GM23338 (cell line): ENCODE measurements around the gene ZNF823. TPM values are rescaled to one million over a fixed set of nuclear protein-coding genes. Genes with fewer than 3 reads are reported as not detected.

ENCODE experiments used
- ATAC-seq: fragments of 200-7000 bp; cut with Tn5 transposase; 3 replicates; pipeline ENCODE4 v1.9.1; 2020
- DNase-seq: peaks from one replicate; pipeline ENCODE4 v3.0.0-alpha.2; 2015; ENCODE audit warnings: low spot score
- H2AFZ ChIP-seq: fragments of 200-600 bp; sonication (generic); 2 replicates; pipeline ENCODE4 v1.8.0; 2016; ENCODE audit warnings: antibody characterized with exemption, mild to moderate bottlenecking, moderate library complexity
- H3F3A ChIP-seq: fragments of 200-600 bp; sonication (generic); replicated peaks from 2 replicates; pipeline ENCODE4 v1.8.0; 2017; ENCODE audit warnings: antibody characterized with exemption, mixed run types, low read depth
- H3K27ac ChIP-seq: fragments of 200-600 bp; sonication (generic); 2 replicates; pipeline ENCODE4 v1.6.1; 2016; ENCODE audit warnings: low read depth
- H3K27me3 ChIP-seq: fragments of 200-600 bp; sonication (generic); 2 replicates; pipeline ENCODE4 v1.8.0; 2016; ENCODE audit warnings: mild to moderate bottlenecking, mixed run types, moderate library complexity; ENCODE audit not compliant: insufficient read depth
- H3K36me3 ChIP-seq: fragments of 200-600 bp; sonication (generic); 2 replicates; pipeline ENCODE4 v1.8.0; 2016; ENCODE audit warnings: mild to moderate bottlenecking; ENCODE audit not compliant: insufficient read depth
- H3K4me1 ChIP-seq: fragments of 200-600 bp; sonication (generic); 2 replicates; pipeline ENCODE4 v1.8.0; 2016; ENCODE audit warnings: mild to moderate bottlenecking, moderate library complexity; ENCODE audit not compliant: insufficient read depth
- H3K4me2 ChIP-seq: fragments of 200-600 bp; sonication (generic); 2 replicates; pipeline ENCODE4 v1.7.1; 2017; ENCODE audit warnings: mixed run types
- H3K4me3 ChIP-seq: fragments of 200-600 bp; sonication (generic); 2 replicates; pipeline ENCODE4 v1.6.1; 2016; ENCODE audit warnings: mixed run types
- H3K79me2 ChIP-seq: fragments of 200-600 bp; sonication (generic); replicated peaks from 2 replicates; pipeline ENCODE4 v1.8.0; 2017; ENCODE audit warnings: mild to moderate bottlenecking; ENCODE audit not compliant: insufficient read depth
- H3K9me2 ChIP-seq: fragments of 200-600 bp; sonication (generic); 2 replicates; pipeline ENCODE4 v1.8.0; 2017; ENCODE audit not compliant: insufficient read depth
- H4K20me1 ChIP-seq: fragments of 200-600 bp; sonication (generic); replicated peaks from 2 replicates; pipeline ENCODE4 v1.8.0; 2017; ENCODE audit warnings: mild to moderate bottlenecking; ENCODE audit not compliant: insufficient read depth
- H3K27ac Mint-ChIP-seq: 2 replicates; pipeline ENCODE4 v1.8.0; 2020; ENCODE audit warnings: inconsistent platforms, mild to moderate bottlenecking, moderate library complexity, mixed read lengths
- H3K27me3 Mint-ChIP-seq: 3 replicates; pipeline ENCODE4 v1.8.0; 2022; ENCODE audit warnings: low read depth, mild to moderate bottlenecking, moderate library complexity, mixed read lengths, inconsistent platforms; ENCODE audit not compliant: insufficient read depth, poor library complexity
- H3K36me3 Mint-ChIP-seq: 3 replicates; pipeline ENCODE4 v1.8.0; 2021; ENCODE audit warnings: low read depth, mild to moderate bottlenecking, inconsistent platforms, moderate library complexity, mixed read lengths
- H3K4me1 Mint-ChIP-seq: 3 replicates; pipeline ENCODE4 v1.8.0; 2020; ENCODE audit warnings: mild to moderate bottlenecking, inconsistent platforms, mixed read lengths
- H3K4me3 Mint-ChIP-seq: 3 replicates; pipeline ENCODE4 v1.8.0; 2021; ENCODE audit warnings: moderate library complexity, mild to moderate bottlenecking, inconsistent platforms, mixed read lengths
- H3K9me3 Mint-ChIP-seq: 3 replicates; pipeline ENCODE4 v1.8.0; 2020; ENCODE audit warnings: moderate library complexity, mild to moderate bottlenecking, inconsistent platforms, mixed read lengths
- CREB1 ChIP-seq: fragments of 250-450 bp; sonication (Bioruptor Pico); IDR thresholded peaks from 2 replicates; pipeline ENCODE4 v1.5.0; 2020; ENCODE audit warnings: low read depth, mild to moderate bottlenecking, moderate library complexity
- EZH2 ChIP-seq: fragments of 200-600 bp; sonication (generic); IDR thresholded peaks from one replicate; pipeline ENCODE4 v1.8.0; 2017; ENCODE audit warnings: antibody characterized with exemption, mild to moderate bottlenecking, low read depth; ENCODE audit not compliant: unreplicated experiment
- EZH2phosphoT487 ChIP-seq: fragments of 200-600 bp; sonication (generic); IDR thresholded peaks from one replicate; pipeline ENCODE4 v1.8.1; 2018; ENCODE audit warnings: antibody characterized with exemption; ENCODE audit not compliant: unreplicated experiment
- JUNB ChIP-seq: IDR thresholded peaks from one replicate; pipeline ENCODE4 v1.6.1; 2016; ENCODE audit warnings: antibody characterized with exemption; ENCODE audit not compliant: unreplicated experiment
- NANOG ChIP-seq: IDR thresholded peaks from 2 replicates; pipeline ENCODE4 v1.6.1; 2016; ENCODE audit warnings: antibody characterized with exemption, borderline replicate concordance
- POLR2AphosphoS5 ChIP-seq: IDR thresholded peaks from 2 replicates; pipeline ENCODE4 v1.6.1; 2016; ENCODE audit warnings: antibody characterized with exemption, low read depth
- REST ChIP-seq: IDR thresholded peaks from one replicate; pipeline ENCODE4 v1.6.1; 2018; ENCODE audit warnings: antibody characterized with exemption; ENCODE audit not compliant: unreplicated experiment
- STAT1 ChIP-seq: IDR thresholded peaks from one replicate; pipeline ENCODE4 v1.6.1; 2016; ENCODE audit warnings: antibody characterized with exemption; ENCODE audit not compliant: unreplicated experiment
- ZNF114 ChIP-seq: fragments of 250-450 bp; sonication (Bioruptor Pico); IDR thresholded peaks from 2 replicates; pipeline ENCODE4 v1.5.0; 2020; ENCODE audit warnings: mild to moderate bottlenecking, moderate library complexity
- ZNF331 ChIP-seq: fragments of 250-450 bp; sonication (Bioruptor Pico); IDR thresholded peaks from 2 replicates; pipeline ENCODE4 v1.5.0; 2020; ENCODE audit warnings: low read depth, mild to moderate bottlenecking, moderate library complexity
- polyA plus RNA-seq: library from polyadenylated mRNA; unstranded; fragments of >200 nt; fragmentation: Nextera tagmentation; extraction: Ambion mirVana; gene quantifications from 2 replicates; pipeline ENCODE4 v1.2.1, GENCODE V29; 2016
- total RNA-seq: library from RNA; depleted of rRNA; stranded (reverse); fragments of >200 nt; shearing (Covaris generic); gene quantifications from 2 replicates; pipeline ENCODE4 v1.2.3, GENCODE V29; 2014
- TF ChIP-seq, protein P1 (sequence below): fragments of 250-450 bp; sonication (Bioruptor Pico); IDR thresholded peaks from 2 replicates; pipeline ENCODE4 v1.5.0; 2020; ENCODE audit warnings: mild to moderate bottlenecking, moderate library complexity
- TF ChIP-seq, protein P2 (sequence below): IDR thresholded peaks from 2 replicates; pipeline ENCODE4 v1.6.1; 2016; ENCODE audit warnings: antibody characterized with exemption
- TF ChIP-seq, protein P3 (sequence below), 2 experiments: fragments of 200-600 bp in 1 of 2; sonication (generic) in 1 of 2; conservative IDR thresholded peaks; 2 replicates each; pipeline versions ENCODE4 v1.5.1 to v1.6.1; 2016 to 2017; ENCODE audit warnings: antibody characterized with exemption in 2 of 2, low read depth in 2 of 2, mild to moderate bottlenecking in 2 of 2, moderate library complexity in 1 of 2

Gene ZNF823
- total and polyA plus RNA-seq, 2 experiments from 2014 or later, result 1.3 to 3.0 TPM

- H3F3A ChIP-seq, result no peaks in the 10 kb centered on the region
- ATAC-seq (no peak), DNase-seq (no peak)
- no peak overlapping the region for H3K27ac ChIP-seq
- H3K36me3 Mint-ChIP-seq, result peaks cover 22% of the 10 kb centered on the region; the same call in 2 of the 3 replicates
- H2AFZ ChIP-seq, result no peak overlapping the region
- no peak overlapping the region for H3K27ac Mint-ChIP-seq
- H4K20me1 ChIP-seq, result no peaks in the 10 kb centered on the region
- TF ChIP-seq CREB1 (CRISPR knock-in tag), result no peak
- TF ChIP-seq ZNF114 (CRISPR knock-in tag), result no peak
- TF ChIP-seq STAT1, result no peak
- no peak for TF ChIP-seq REST
- TF ChIP-seq EZH2, result no peak
- TF ChIP-seq NANOG, result no peak
- TF ChIP-seq ZNF331 (CRISPR knock-in tag), result no peak
- TF ChIP-seq, protein P1, sequence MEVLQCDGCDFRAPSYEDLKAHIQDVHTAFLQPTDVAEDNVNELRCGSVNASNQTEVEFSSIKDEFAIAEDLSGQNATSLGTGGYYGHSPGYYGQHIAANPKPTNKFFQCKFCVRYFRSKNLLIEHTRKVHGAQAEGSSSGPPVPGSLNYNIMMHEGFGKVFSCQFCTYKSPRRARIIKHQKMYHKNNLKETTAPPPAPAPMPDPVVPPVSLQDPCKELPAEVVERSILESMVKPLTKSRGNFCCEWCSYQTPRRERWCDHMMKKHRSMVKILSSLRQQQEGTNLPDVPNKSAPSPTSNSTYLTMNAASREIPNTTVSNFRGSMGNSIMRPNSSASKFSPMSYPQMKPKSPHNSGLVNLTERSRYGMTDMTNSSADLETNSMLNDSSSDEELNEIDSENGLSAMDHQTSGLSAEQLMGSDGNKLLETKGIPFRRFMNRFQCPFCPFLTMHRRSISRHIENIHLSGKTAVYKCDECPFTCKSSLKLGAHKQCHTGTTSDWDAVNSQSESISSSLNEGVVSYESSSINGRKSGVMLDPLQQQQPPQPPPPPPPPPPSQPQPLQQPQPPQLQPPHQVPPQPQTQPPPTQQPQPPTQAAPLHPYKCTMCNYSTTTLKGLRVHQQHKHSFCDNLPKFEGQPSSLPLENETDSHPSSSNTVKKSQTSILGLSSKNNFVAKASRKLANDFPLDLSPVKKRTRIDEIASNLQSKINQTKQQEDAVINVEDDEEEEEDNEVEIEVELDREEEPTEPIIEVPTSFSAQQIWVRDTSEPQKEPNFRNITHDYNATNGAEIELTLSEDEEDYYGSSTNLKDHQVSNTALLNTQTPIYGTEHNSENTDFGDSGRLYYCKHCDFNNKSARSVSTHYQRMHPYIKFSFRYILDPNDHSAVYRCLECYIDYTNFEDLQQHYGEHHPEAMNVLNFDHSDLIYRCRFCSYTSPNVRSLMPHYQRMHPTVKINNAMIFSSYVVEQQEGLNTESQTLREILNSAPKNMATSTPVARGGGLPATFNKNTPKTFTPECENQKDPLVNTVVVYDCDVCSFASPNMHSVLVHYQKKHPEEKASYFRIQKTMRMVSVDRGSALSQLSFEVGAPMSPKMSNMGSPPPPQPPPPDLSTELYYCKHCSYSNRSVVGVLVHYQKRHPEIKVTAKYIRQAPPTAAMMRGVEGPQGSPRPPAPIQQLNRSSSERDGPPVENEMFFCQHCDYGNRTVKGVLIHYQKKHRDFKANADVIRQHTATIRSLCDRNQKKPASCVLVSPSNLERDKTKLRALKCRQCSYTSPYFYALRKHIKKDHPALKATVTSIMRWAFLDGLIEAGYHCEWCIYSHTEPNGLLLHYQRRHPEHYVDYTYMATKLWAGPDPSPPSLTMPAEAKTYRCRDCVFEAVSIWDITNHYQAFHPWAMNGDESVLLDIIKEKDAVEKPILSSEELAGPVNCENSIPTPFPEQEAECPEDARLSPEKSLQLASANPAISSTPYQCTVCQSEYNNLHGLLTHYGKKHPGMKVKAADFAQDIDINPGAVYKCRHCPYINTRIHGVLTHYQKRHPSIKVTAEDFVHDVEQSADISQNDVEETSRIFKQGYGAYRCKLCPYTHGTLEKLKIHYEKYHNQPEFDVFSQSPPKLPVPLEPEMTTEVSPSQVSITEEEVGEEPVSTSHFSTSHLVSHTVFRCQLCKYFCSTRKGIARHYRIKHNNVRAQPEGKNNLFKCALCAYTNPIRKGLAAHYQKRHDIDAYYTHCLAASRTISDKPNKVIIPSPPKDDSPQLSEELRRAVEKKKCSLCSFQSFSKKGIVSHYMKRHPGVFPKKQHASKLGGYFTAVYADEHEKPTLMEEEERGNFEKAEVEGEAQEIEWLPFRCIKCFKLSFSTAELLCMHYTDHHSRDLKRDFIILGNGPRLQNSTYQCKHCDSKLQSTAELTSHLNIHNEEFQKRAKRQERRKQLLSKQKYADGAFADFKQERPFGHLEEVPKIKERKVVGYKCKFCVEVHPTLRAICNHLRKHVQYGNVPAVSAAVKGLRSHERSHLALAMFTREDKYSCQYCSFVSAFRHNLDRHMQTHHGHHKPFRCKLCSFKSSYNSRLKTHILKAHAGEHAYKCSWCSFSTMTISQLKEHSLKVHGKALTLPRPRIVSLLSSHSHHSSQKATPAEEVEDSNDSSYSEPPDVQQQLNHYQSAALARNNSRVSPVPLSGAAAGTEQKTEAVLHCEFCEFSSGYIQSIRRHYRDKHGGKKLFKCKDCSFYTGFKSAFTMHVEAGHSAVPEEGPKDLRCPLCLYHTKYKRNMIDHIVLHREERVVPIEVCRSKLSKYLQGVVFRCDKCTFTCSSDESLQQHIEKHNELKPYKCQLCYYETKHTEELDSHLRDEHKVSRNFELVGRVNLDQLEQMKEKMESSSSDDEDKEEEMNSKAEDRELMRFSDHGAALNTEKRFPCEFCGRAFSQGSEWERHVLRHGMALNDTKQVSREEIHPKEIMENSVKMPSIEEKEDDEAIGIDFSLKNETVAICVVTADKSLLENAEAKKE (CRISPR knock-in tag), result no peak
- TF ChIP-seq, protein P2, sequence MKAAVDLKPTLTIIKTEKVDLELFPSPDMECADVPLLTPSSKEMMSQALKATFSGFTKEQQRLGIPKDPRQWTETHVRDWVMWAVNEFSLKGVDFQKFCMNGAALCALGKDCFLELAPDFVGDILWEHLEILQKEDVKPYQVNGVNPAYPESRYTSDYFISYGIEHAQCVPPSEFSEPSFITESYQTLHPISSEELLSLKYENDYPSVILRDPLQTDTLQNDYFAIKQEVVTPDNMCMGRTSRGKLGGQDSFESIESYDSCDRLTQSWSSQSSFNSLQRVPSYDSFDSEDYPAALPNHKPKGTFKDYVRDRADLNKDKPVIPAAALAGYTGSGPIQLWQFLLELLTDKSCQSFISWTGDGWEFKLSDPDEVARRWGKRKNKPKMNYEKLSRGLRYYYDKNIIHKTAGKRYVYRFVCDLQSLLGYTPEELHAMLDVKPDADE, result no peak
- no peak for TF ChIP-seq EZH2phosphoT487
- TF ChIP-seq JUNB, result no peak
- no peak for TF ChIP-seq POLR2AphosphoS5
- TF ChIP-seq, protein P3, sequence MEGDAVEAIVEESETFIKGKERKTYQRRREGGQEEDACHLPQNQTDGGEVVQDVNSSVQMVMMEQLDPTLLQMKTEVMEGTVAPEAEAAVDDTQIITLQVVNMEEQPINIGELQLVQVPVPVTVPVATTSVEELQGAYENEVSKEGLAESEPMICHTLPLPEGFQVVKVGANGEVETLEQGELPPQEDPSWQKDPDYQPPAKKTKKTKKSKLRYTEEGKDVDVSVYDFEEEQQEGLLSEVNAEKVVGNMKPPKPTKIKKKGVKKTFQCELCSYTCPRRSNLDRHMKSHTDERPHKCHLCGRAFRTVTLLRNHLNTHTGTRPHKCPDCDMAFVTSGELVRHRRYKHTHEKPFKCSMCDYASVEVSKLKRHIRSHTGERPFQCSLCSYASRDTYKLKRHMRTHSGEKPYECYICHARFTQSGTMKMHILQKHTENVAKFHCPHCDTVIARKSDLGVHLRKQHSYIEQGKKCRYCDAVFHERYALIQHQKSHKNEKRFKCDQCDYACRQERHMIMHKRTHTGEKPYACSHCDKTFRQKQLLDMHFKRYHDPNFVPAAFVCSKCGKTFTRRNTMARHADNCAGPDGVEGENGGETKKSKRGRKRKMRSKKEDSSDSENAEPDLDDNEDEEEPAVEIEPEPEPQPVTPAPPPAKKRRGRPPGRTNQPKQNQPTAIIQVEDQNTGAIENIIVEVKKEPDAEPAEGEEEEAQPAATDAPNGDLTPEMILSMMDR (conservative IDR thresholded peaks at IDR 0.05; ENCODE audit: low read depth in 2 of 2), result no peak
- H3K4me1 Mint-ChIP-seq, result no peaks in the 10 kb centered on the region
- H3K27me3 Mint-ChIP-seq, result no peaks in the 10 kb centered on the region
- no peaks in the 10 kb centered on the region for H3K27me3 ChIP-seq
- H3K4me1 ChIP-seq, result no peaks in the 10 kb centered on the region
- no peaks in the 10 kb centered on the region for H3K79me2 ChIP-seq
- 0 out of 2 replicates have a peak, but pooled peaks cover 4% of the 10 kb centered on the region for H3K9me2 ChIP-seq
- H3K4me3 Mint-ChIP-seq, result no peak overlapping the region
- no peak overlapping the region for H3K4me2 ChIP-seq
- H3K9me3 Mint-ChIP-seq, result peaks cover 85% of the 10 kb centered on the region
- H3K4me3 ChIP-seq, result no peak overlapping the region
- H3K36me3 ChIP-seq, result no peaks in the 10 kb centered on the region
These were observed 8.5 kb upstream of the ZNF823 start for GRCh38 chr19:11747277-11747676.
